ENCODE results near the gene IL17RA.
A peak's percentile ranks its signal among the peaks of the same experiment; 100 is the strongest.
"Not testable (repeated sequence)": the region's sequence is repeated elsewhere in the genome, so short reads cannot be mapped to it uniquely, and the experiment has no call there.

The IL17RA gene

GRCh38 chr22:17084554-17085276, at the start of gene IL17RA:
Gene IL17RA, plus strand, starts transcription at chr22:17085000. Its CDS starts 92 bp downstream, at chr22:17085092.
- H3K27ac ChIP-seq (ENCODE audit: low read depth, low read length, poor library complexity, severe bottlenecking): no peak within 1 kb of the TSS
- H3K9me2 ChIP-seq (ENCODE audit: low read depth, low read length): no peaks in the 10 kb centered on the region
- H3K36me3 ChIP-seq (ENCODE audit: insufficient read depth, low read length): no peaks in the 10 kb centered on the region; the same call in 1 of the 2 replicates
- H2AFZ ChIP-seq (ENCODE audit: low read length): peak within 1 kb of the TSS; percentile 64
- peak within 1 kb of the TSS; percentile 74 for H3K4me2 ChIP-seq (ENCODE audit: low read length)
- H3K9ac ChIP-seq (ENCODE audit: low read length): peak within 1 kb of the TSS; percentile 95
- peak within 1 kb of the TSS; percentile 95 for H3K4me3 ChIP-seq (ENCODE audit: low read depth, low read length, poor library complexity, severe bottlenecking)
- no peaks in the 10 kb centered on the region for H3K79me2 ChIP-seq (ENCODE audit: insufficient read depth, low read length)
- H3F3A ChIP-seq (ENCODE audit: insufficient read depth, low read length): no peaks in the 10 kb centered on the region
- H3K4me1 ChIP-seq (ENCODE audit: insufficient read depth, low read length, severe bottlenecking): peaks cover 40% of the 10 kb centered on the region
- TF ChIP-seq EZH2 (IDR thresholded peaks at IDR 0.05; ENCODE audit: borderline replicate concordance, low read length) (no peak), CTCF (IDR thresholded peaks at IDR 0.05; ENCODE audit: low read length) (no peak)
- H3K27me3 ChIP-seq (ENCODE audit: insufficient read depth, low read length): peaks cover 5% of the 10 kb centered on the region; the same call in 1 of the 2 replicates
- no peaks in the 10 kb centered on the region for H3K9me3 ChIP-seq (ENCODE audit: low read length)
- no peaks in the 10 kb centered on the region for H4K20me1 ChIP-seq (ENCODE audit: insufficient read depth, low read length)

GRCh38 chr22:17035246-17035645, 49.6 kb upstream of the IL17RA start:
- Histone ChIP-seq H3K9me3 (ENCODE audit: low read length) (no peaks in the 10 kb centered on the region), H3K4me2 (ENCODE audit: low read length) (no peak overlapping the region), H3K4me1 (ENCODE audit: insufficient read depth, low read length, severe bottlenecking) (no peaks in the 10 kb centered on the region), H3K36me3 (ENCODE audit: insufficient read depth, low read length) (no peaks in the 10 kb centered on the region), H3K27me3 (ENCODE audit: insufficient read depth, low read length) (no peaks in the 10 kb centered on the region), H3K27ac (ENCODE audit: low read depth, low read length, poor library complexity, severe bottlenecking) (no peak overlapping the region), H2AFZ (ENCODE audit: low read length) (no peak overlapping the region), H3K9me2 (ENCODE audit: low read depth, low read length) (no peaks in the 10 kb centered on the region), H3K4me3 (ENCODE audit: low read depth, low read length, poor library complexity, severe bottlenecking) (no peak overlapping the region), H4K20me1 (ENCODE audit: insufficient read depth, low read length) (no peaks in the 10 kb centered on the region), H3F3A (ENCODE audit: insufficient read depth, low read length) (no peaks in the 10 kb centered on the region), H3K79me2 (ENCODE audit: insufficient read depth, low read length) (no peaks in the 10 kb centered on the region), H3K9ac (ENCODE audit: low read length) (no peak overlapping the region)
- TF ChIP-seq CTCF (IDR thresholded peaks at IDR 0.05; ENCODE audit: low read length) (no peak), EZH2 (IDR thresholded peaks at IDR 0.05; ENCODE audit: borderline replicate concordance, low read length) (no peak)

GRCh38 chr22:17035976-17036841, 48.6 kb upstream of the IL17RA start:
- not testable (repeated sequence) for H2AFZ ChIP-seq (ENCODE audit: low read length); H3K4me1 ChIP-seq (ENCODE audit: insufficient read depth, low read length, severe bottlenecking); H3K36me3 ChIP-seq (ENCODE audit: insufficient read depth, low read length); H3F3A ChIP-seq (ENCODE audit: insufficient read depth, low read length); H3K9ac ChIP-seq (ENCODE audit: low read length); H3K9me2 ChIP-seq (ENCODE audit: low read depth, low read length); H3K4me2 ChIP-seq (ENCODE audit: low read length); H4K20me1 ChIP-seq (ENCODE audit: insufficient read depth, low read length); H3K9me3 ChIP-seq (ENCODE audit: low read length); H3K27ac ChIP-seq (ENCODE audit: low read depth, low read length, poor library complexity, severe bottlenecking); H3K79me2 ChIP-seq (ENCODE audit: insufficient read depth, low read length); H3K27me3 ChIP-seq (ENCODE audit: insufficient read depth, low read length); H3K4me3 ChIP-seq (ENCODE audit: low read depth, low read length, poor library complexity, severe bottlenecking)

- H3K9me2 ChIP-seq (ENCODE audit: low read depth, low read length); H3K79me2 ChIP-seq (ENCODE audit: insufficient read depth, low read length); H3F3A ChIP-seq (ENCODE audit: insufficient read depth, low read length); H3K9me3 ChIP-seq (ENCODE audit: low read length); H3K4me1 ChIP-seq (ENCODE audit: insufficient read depth, low read length, severe bottlenecking); H2AFZ ChIP-seq (ENCODE audit: low read length); H3K27me3 ChIP-seq (ENCODE audit: insufficient read depth, low read length); H3K36me3 ChIP-seq (ENCODE audit: insufficient read depth, low read length); H3K27ac ChIP-seq (ENCODE audit: low read depth, low read length, poor library complexity, severe bottlenecking); H4K20me1 ChIP-seq (ENCODE audit: insufficient read depth, low read length): not testable (repeated sequence)
- Histone ChIP-seq H3K4me3 (ENCODE audit: low read depth, low read length, poor library complexity, severe bottlenecking) (peak overlapping the region; percentile 52), H3K4me2 (ENCODE audit: low read length) (peak overlapping the region; percentile 21; the same call in 1 of the 2 replicates), H3K9ac (ENCODE audit: low read length) (peak overlapping the region; percentile 29; the same call in 1 of the 2 replicates)
These were observed 47.7 kb upstream of the IL17RA start for GRCh38 chr22:17036842-17037711.

Data from OCI-LY1 (cell line).